ENCODE data around the gene DCST2.

The DCST2 gene

GRCh38 chr1:155018617-155019348 lies 14.8 kb downstream of the DCST2 start:
- peaks cover 0 to 29% (median 24%) of the 10 kb centered on the region in 3 donors for H3K36me3 ChIP-seq
- peaks cover 0 to 20% (median 18%) of the 10 kb centered on the region in 4 donors for H3K4me1 ChIP-seq
- H3K4me3 ChIP-seq: no peak overlapping the region
- H3K9me3 ChIP-seq: no peaks in the 10 kb centered on the region
- intact Hi-C loops (cut with DNase I; ENCODE audit: low total_unique reads): loop anchor here (5.0 kb wide), 1 partner anchor 56 kb away; the partner anchor contains the start of gene PYGO2
- no peaks in the 10 kb centered on the region for H3K27me3 ChIP-seq
- TF ChIP-seq, protein P1, sequence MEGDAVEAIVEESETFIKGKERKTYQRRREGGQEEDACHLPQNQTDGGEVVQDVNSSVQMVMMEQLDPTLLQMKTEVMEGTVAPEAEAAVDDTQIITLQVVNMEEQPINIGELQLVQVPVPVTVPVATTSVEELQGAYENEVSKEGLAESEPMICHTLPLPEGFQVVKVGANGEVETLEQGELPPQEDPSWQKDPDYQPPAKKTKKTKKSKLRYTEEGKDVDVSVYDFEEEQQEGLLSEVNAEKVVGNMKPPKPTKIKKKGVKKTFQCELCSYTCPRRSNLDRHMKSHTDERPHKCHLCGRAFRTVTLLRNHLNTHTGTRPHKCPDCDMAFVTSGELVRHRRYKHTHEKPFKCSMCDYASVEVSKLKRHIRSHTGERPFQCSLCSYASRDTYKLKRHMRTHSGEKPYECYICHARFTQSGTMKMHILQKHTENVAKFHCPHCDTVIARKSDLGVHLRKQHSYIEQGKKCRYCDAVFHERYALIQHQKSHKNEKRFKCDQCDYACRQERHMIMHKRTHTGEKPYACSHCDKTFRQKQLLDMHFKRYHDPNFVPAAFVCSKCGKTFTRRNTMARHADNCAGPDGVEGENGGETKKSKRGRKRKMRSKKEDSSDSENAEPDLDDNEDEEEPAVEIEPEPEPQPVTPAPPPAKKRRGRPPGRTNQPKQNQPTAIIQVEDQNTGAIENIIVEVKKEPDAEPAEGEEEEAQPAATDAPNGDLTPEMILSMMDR (IDR thresholded peaks at IDR 0.05): no peak
- peak in 1 of 2 donors; percentile 59 for DNase-seq
- peak overlapping the region in 1 of 2 donors; percentile 83 for H3K27ac ChIP-seq

DNA sequence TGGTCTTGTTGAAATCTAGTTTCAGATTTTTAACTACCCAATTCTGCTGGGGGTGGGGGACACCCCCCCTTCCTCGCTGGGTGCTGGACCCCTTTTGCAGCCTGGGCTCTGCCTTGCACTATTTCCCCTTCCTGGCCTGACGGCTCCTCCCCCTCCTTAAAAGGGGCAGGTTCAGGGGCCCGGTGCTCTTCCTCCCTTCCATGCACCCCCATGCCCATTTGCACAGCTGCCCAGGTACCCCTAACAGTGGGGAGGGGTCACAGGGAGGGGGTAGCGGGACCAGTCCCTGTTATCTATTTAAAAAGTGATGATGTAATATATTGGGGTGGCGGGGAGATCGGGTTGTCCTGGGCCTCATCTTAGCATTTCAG lies 15.7 kb downstream of the DCST2 start:
- DNase-seq: peak in 1 of 2 donors; percentile 65
- Histone ChIP-seq H3K36me3 (peaks cover 0 to 34% (median 24%) of the 10 kb centered on the region in 3 donors), H3K4me1 (peaks cover 0 to 25% (median 19%) of the 10 kb centered on the region in 4 donors), H3K27ac (peak overlapping the region; percentile 83 to 88), H3K27me3 (no peaks in the 10 kb centered on the region), H3K9me3 (no peaks in the 10 kb centered on the region), H3K4me3 (peak overlapping the region; percentile 47 to 59)
- TF ChIP-seq, protein P1 (IDR thresholded peaks at IDR 0.05): no peak
- intact Hi-C loops (cut with DNase I; ENCODE audit: low total_unique reads): loop anchor here (5.0 kb wide), 1 partner anchor 56 kb away; the partner anchor contains the start of gene PYGO2

GRCh38 chr1:155017041-155017945 lies 16.3 kb downstream of the DCST2 start:
- H3K36me3 ChIP-seq: peaks cover 0 to 34% (median 24%) of the 10 kb centered on the region in 3 donors
- H3K27me3 ChIP-seq: no peaks in the 10 kb centered on the region
- TF ChIP-seq, protein P1 (IDR thresholded peaks at IDR 0.05): peak; percentile 99
- peak overlapping the region; percentile 47 to 59 for H3K4me3 ChIP-seq
- peaks cover 0 to 31% (median 24%) of the 10 kb centered on the region in 4 donors for H3K4me1 ChIP-seq
- intact Hi-C loops (cut with DNase I; ENCODE audit: low total_unique reads): loop anchor here (5.0 kb wide), 1 partner anchor 55 kb away; the partner anchor contains the start of gene PYGO2
- peak; percentile 80 to 96 for DNase-seq
- H3K9me3 ChIP-seq: no peaks in the 10 kb centered on the region
- H3K27ac ChIP-seq: peak overlapping the region; percentile 83 to 88

- Histone ChIP-seq H3K4me3 (no peak overlapping the region), H3K4me1 (peaks cover 0 to 41% (median 34%) of the 10 kb centered on the region in 4 donors)
- intact Hi-C loops (cut with DNase I; ENCODE audit: low total_unique reads): loop anchor here (5.0 kb wide), 1 partner anchor 54 kb away; the partner anchor contains the start of gene PYGO2
These were observed 17.2 kb downstream of the DCST2 start for GRCh38 chr1:155016231-155016831.

More at GRCh38 chr1:155016231-155016831, 17.2 kb downstream of the DCST2 start:
- TF ChIP-seq, protein P1 (IDR thresholded peaks at IDR 0.05): no peak
- Histone ChIP-seq H3K27ac (peak overlapping the region; percentile 83 to 88), H3K9me3 (no peaks in the 10 kb centered on the region), H3K27me3 (no peaks in the 10 kb centered on the region), H3K36me3 (peaks cover 0 to 37% (median 24%) of the 10 kb centered on the region in 3 donors)
- no peak for DNase-seq

Measured in tibial artery (tissue), 4 donors.